Cardiac muscle cell (in vitro differentiated cells and primary cell): ENCODE measurements around the gene COL25A1. TPM values are rescaled to one million over a fixed set of nuclear protein-coding genes. Genes with fewer than 3 reads are reported as not detected.

Experiments
- DNase-seq, 2 donors: peaks; one replicate each; pipeline versions ENCODE4 v3.0.0 to v3.0.0-alpha.2; 2010 to 2017; ENCODE audit warnings: low read depth in 1 of 2, low spot score in 1 of 2
- H3K27ac ChIP-seq: fragments of 200-600 bp; sonication (generic); 2 replicates; pipeline ENCODE4 v1.5.1; 2016
- H3K27me3 ChIP-seq: fragments of 200-600 bp; sonication (generic); 2 replicates; pipeline ENCODE4 v1.6.0; 2016; ENCODE audit warnings: control low read depth
- H3K36me3 ChIP-seq: fragments of 200-600 bp; sonication (generic); 2 replicates; pipeline ENCODE4 v1.5.1; 2016; ENCODE audit warnings: control low read depth
- H3K4me1 ChIP-seq: fragments of 200-600 bp; sonication (generic); 2 replicates; pipeline ENCODE4 v1.8.1; 2017; ENCODE audit warnings: low read depth, mild to moderate bottlenecking, mixed run types
- H3K4me3 ChIP-seq: fragments of 200-600 bp; sonication (generic); 2 replicates; pipeline ENCODE4 v1.5.1; 2016; ENCODE audit warnings: mild to moderate bottlenecking
- H3K9me3 ChIP-seq: fragments of 200-600 bp; sonication (generic); 2 replicates; pipeline ENCODE4 v1.5.1; 2017; ENCODE audit warnings: low read depth, mild to moderate bottlenecking, control low read depth
- polyA plus RNA-seq: library from polyadenylated mRNA; unstranded; fragments of >200 nt; fragmentation: Nextera tagmentation; extraction: Ambion mirVana; gene quantifications from 2 replicates; pipeline ENCODE4 v1.2.1, GENCODE V29; 2016
- total RNA-seq: library from RNA; depleted of rRNA; stranded (reverse); fragments of >200 nt; gene quantifications from 2 replicates; pipeline ENCODE4 v1.2.3, GENCODE V29; 2016
- TF ChIP-seq, protein P1 (sequence below): IDR thresholded peaks from 2 replicates; pipeline ENCODE4 v1.5.1; 2012; ENCODE audit warnings: low read depth, mild to moderate bottlenecking, low read length

COL25A1 gene
- total and polyA plus RNA-seq, 2 experiments from 2014 or later = 3.5 to 8.4 TPM

GRCh38 chr4:108979759-108980158 lies 322.7 kb downstream of the COL25A1 start:
- TF ChIP-seq, protein P1, sequence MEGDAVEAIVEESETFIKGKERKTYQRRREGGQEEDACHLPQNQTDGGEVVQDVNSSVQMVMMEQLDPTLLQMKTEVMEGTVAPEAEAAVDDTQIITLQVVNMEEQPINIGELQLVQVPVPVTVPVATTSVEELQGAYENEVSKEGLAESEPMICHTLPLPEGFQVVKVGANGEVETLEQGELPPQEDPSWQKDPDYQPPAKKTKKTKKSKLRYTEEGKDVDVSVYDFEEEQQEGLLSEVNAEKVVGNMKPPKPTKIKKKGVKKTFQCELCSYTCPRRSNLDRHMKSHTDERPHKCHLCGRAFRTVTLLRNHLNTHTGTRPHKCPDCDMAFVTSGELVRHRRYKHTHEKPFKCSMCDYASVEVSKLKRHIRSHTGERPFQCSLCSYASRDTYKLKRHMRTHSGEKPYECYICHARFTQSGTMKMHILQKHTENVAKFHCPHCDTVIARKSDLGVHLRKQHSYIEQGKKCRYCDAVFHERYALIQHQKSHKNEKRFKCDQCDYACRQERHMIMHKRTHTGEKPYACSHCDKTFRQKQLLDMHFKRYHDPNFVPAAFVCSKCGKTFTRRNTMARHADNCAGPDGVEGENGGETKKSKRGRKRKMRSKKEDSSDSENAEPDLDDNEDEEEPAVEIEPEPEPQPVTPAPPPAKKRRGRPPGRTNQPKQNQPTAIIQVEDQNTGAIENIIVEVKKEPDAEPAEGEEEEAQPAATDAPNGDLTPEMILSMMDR = no peak
- Histone ChIP-seq H3K4me3 (no peak overlapping the region), H3K27me3 (no peaks in the 10 kb centered on the region), H3K9me3 (no peaks in the 10 kb centered on the region), H3K27ac (no peak overlapping the region), H3K36me3 (no peaks in the 10 kb centered on the region), H3K4me1 (no peaks in the 10 kb centered on the region)
- peak in 1 of 2 donors; percentile 57 for DNase-seq

- H3K4me3 ChIP-seq = no peak overlapping the region
- no peak for DNase-seq
- H3K36me3 ChIP-seq = no peaks in the 10 kb centered on the region
- TF ChIP-seq, protein P1 = no peak
- H3K27ac ChIP-seq = no peak overlapping the region
- no peaks in the 10 kb centered on the region for H3K9me3 ChIP-seq
- H3K4me1 ChIP-seq = no peaks in the 10 kb centered on the region
- no peaks in the 10 kb centered on the region for H3K27me3 ChIP-seq
Observed at GRCh38 chr4:108978066-108978465, 324.4 kb downstream of the COL25A1 start.

DNA sequence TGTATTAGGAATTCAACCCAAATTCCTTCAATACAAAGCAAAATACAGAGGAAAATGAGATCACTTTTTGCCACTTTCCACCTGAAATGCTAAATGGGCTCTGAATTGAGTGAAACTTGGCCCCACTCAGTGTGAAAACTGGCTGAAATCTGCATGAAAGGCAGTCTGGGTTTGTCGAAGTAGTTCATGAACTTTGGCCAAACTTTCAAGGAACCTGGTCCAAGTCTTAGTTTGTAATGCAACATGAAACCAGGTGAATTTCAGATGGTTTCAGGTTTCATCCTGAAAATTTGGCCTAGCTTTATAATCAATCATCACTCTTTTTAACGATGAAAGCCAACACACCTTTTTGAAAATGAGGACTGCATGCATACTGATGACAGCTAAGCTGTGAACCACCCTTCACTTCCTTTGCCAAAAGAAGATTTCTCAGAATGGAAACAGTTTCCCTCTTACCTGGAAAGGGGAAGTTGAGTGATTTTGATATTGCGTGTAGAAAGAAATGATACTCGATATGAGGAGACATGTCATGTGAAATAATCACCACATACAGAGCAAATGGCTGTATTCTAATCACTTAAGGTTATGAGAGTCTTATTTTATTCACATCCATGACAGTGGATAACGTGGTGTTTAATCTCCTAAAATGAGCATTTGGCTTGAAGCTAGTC lies 329.7 kb downstream of the COL25A1 start:
- H3K4me3 ChIP-seq = no peak overlapping the region
- no peak for DNase-seq
- TF ChIP-seq, protein P1 = no peak
- H3K9me3 ChIP-seq = no peaks in the 10 kb centered on the region
- H3K27ac ChIP-seq = no peak overlapping the region
- H3K36me3 ChIP-seq = no peaks in the 10 kb centered on the region
- H3K27me3 ChIP-seq = no peaks in the 10 kb centered on the region
- no peaks in the 10 kb centered on the region for H3K4me1 ChIP-seq

DNA sequence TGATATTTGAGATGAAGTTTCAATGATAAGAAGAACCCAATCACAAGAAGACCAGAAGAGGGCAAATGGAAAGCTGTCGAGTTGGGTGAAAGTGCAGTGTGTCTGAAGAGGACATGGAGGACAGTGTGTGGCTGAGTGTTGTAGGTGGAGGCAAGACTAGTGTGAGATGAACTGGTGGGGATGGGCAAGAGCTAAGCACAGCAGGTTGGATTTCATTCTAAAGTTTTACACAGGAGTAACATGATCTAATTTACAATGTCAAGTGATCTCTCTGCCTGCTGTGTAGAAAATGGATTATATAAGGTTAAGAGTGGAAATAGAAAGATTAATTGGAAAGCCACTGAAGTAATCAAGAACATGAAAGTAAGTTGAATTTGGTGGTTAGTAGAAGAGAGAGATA lies 331.0 kb downstream of the COL25A1 start:
- TF ChIP-seq, protein P1 = no peak
- no peaks in the 10 kb centered on the region for H3K9me3 ChIP-seq
- H3K4me1 ChIP-seq = no peaks in the 10 kb centered on the region
- H3K36me3 ChIP-seq = no peaks in the 10 kb centered on the region
- no peak overlapping the region for H3K4me3 ChIP-seq
- no peak for DNase-seq
- no peaks in the 10 kb centered on the region for H3K27me3 ChIP-seq
- no peak overlapping the region for H3K27ac ChIP-seq

DNA sequence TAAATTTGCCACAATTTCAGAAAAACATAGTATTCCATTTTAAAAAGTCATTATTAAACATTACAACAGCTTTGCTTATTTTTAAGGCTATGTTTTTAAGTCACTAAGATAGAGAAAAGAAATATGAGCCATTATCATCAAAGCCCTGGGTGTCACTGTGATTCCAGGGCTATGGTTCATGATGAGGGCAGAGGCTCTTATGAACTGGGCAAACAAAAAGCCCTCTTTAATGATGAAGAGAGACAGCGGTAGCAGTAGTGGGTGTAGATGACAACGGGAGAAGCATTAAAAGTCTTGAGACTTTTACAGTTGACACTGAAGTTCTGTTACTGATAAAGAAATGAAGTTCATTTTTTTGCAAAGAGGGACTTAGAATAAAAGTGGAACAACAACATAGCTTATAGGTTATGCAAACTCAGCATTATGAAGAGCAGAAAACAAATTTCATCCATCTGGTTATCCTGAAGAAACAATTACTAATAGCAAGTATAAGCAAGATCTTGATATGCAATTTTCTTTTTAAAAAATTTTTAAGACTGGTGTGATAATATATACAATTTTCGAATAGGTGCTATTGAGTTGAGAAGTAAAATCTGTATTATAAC lies 336.9 kb downstream of the COL25A1 start:
- Histone ChIP-seq H3K9me3 (no peaks in the 10 kb centered on the region), H3K27me3 (no peaks in the 10 kb centered on the region), H3K4me1 (no peaks in the 10 kb centered on the region), H3K4me3 (no peak overlapping the region), H3K27ac (no peak overlapping the region), H3K36me3 (no peaks in the 10 kb centered on the region)
- DNase-seq = no peak
- TF ChIP-seq, protein P1 = no peak
